DOHH2 (cell line): Measurements from ENCODE around the gene LRRC51.

Experiments
- H3F3A ChIP-seq: fragments of 200-600 bp; sonication (generic), shearing (Covaris generic); 2 replicates; pipeline ENCODE4 v1.6.0; 2016; ENCODE audit warnings: antibody characterized with exemption, mild to moderate bottlenecking; ENCODE audit not compliant: control insufficient read depth, insufficient read depth
- H3K27ac ChIP-seq: fragments of 200-600 bp; sonication (generic); 2 replicates; pipeline ENCODE4 v1.5.1; 2014; ENCODE audit warnings: low read depth, mild to moderate bottlenecking, low read length, moderate library complexity
- H3K27me3 ChIP-seq: fragments of 200-600 bp; sonication (generic); 2 replicates; pipeline ENCODE4 v1.6.1; 2014; ENCODE audit warnings: mild to moderate bottlenecking, low read length, mixed read lengths; ENCODE audit not compliant: control insufficient read depth
- H3K36me3 ChIP-seq: fragments of 200-600 bp; sonication (generic); 2 replicates; pipeline ENCODE4 v1.6.1; 2014; ENCODE audit warnings: mild to moderate bottlenecking, low read length, moderate library complexity, mixed read lengths; ENCODE audit not compliant: control insufficient read depth
- H3K4me1 ChIP-seq: fragments of 200-600 bp; sonication (generic); 2 replicates; pipeline ENCODE4 v1.6.1; 2014; ENCODE audit warnings: mild to moderate bottlenecking, low read length, mixed read lengths; ENCODE audit not compliant: control insufficient read depth
- H3K4me2 ChIP-seq: fragments of 200-600 bp; sonication (generic); 2 replicates; pipeline ENCODE4 v1.6.0; 2014; ENCODE audit warnings: mild to moderate bottlenecking, low read length, moderate library complexity
- H3K4me3 ChIP-seq: fragments of 200-600 bp; sonication (generic); 2 replicates; pipeline ENCODE4 v1.5.1; 2014; ENCODE audit warnings: mild to moderate bottlenecking, low read length, mixed read lengths
- H3K79me2 ChIP-seq: fragments of 200-600 bp; sonication (generic); 2 replicates; pipeline ENCODE4 v1.6.1; 2014; ENCODE audit warnings: mild to moderate bottlenecking, low read length, mixed read lengths; ENCODE audit not compliant: control insufficient read depth
- H3K9me2 ChIP-seq: fragments of 200-600 bp; sonication (generic); replicated peaks from 2 replicates; pipeline ENCODE4 v1.6.1; 2014; ENCODE audit warnings: mild to moderate bottlenecking, low read length, mixed read lengths; ENCODE audit not compliant: control insufficient read depth
- H3K9me3 ChIP-seq: fragments of 200-600 bp; sonication (generic); 2 replicates; pipeline ENCODE4 v1.6.1; 2014; ENCODE audit warnings: antibody characterized with exemption, low read length, mixed read lengths; ENCODE audit not compliant: control insufficient read depth, insufficient read depth
- H4K20me1 ChIP-seq: fragments of 200-600 bp; sonication (generic); 2 replicates; pipeline ENCODE4 v1.6.0; 2014; ENCODE audit warnings: low read depth, mild to moderate bottlenecking, antibody characterized with exemption, low read length, moderate library complexity; ENCODE audit not compliant: control insufficient read depth, insufficient read depth
- EZH2phosphoT487 ChIP-seq: fragments of 200-600 bp; sonication (generic); IDR thresholded peaks from 2 replicates; pipeline ENCODE4 v1.6.1; 2017; ENCODE audit warnings: borderline replicate concordance, mild to moderate bottlenecking, antibody characterized with exemption, low read length, moderate library complexity, mixed read lengths
- TF ChIP-seq, protein P1 (sequence below): fragments of 200-600 bp; sonication (generic); IDR thresholded peaks from one replicate; pipeline ENCODE4 v1.5.1; 2014; ENCODE audit warnings: antibody characterized with exemption, mild to moderate bottlenecking, low read depth, low read length; ENCODE audit not compliant: poor library complexity, severe bottlenecking

The LRRC51 gene, protein sequence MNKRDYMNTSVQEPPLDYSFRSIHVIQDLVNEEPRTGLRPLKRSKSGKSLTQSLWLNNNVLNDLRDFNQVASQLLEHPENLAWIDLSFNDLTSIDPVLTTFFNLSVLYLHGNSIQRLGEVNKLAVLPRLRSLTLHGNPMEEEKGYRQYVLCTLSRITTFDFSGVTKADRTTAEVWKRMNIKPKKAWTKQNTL

DNA sequence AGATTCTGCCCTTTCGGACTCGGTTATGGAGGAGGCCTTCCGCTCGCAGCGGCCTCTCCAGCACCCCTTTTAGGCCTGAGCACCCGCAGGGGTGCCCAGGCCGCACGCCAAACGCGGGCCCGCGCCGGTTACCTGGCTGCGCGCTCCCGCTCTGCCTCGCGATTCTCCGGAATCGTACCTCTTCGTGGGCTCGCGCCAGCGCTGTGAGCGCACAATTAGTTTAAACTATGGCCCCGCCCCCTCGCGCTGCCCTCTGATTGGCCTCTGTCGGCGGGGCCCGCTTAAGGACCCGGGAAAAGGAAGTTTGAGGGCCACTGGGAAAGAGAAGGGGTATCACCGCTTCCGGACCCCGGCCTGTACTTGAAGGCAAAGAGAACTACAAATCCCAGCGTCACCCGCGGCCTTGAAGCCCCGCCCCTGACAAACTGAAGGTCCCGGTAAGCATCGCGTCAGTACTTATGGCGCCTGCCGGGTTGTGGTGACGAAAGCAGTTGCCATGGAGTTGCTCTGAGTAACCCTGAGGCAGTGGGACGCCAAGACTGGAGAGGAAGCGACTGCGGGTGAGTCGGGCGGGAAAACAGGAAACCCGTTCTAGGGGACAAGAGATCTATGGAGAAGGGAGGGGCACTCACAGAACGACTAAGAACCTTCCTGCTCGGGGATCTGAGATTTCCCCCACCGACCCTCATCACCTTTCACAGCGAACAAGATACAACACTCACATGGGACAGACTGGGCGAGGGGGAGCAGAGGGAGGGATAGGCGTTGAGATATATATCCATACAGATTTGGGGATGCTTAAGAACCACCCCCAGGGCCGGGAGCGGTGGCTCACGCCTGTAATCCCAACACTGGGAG lies at the start of gene LRRC51, which contains the start of gene NUMA1:
Gene LRRC51, plus strand, starts transcription at position 525 of the 858 bp plus-strand sequence. CDS start 8,234 bp downstream, outside the sequence.
Gene NUMA1, minus strand, starts transcription at position 217 of the 858 bp plus-strand sequence. CDS start 44,599 bp downstream, outside the sequence.
- peak within 1 kb of the TSS; percentile 92 for H3K4me3 ChIP-seq
- H3K27me3 ChIP-seq: no peaks in the 10 kb centered on the region
- H3K79me2 ChIP-seq: peaks cover 46% of the 10 kb centered on the region

DNA sequence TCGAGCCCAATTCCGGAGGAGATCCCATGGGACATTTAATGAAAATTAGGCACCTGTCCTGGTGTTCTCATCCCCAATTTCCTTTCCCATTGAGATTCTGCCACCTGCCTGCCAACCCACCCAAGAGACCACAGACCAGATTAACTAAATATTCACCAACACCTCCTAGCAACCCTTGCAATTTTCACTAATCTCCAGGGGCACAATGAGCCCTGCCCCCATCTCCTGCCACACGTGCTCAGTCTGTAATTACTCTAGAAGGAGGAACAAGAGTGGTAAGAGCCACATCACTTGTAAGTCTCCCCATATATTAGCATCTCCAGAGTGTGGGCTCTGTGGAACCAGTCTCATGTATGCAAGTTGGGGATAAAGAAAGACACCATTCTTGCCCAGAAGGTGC lies 44.0 kb upstream of the LRRC51 start:
- Histone ChIP-seq H3K9me2 (no peaks in the 10 kb centered on the region), H3K27me3 (no peaks in the 10 kb centered on the region), H4K20me1 (0 out of 2 replicates have a peak, but pooled peaks cover 5% of the 10 kb centered on the region), H3K36me3 (peaks cover 49% of the 10 kb centered on the region), H3K4me3 (peak overlapping the region; percentile 79), H3K4me1 (peaks cover 78% of the 10 kb centered on the region), H3K27ac (no peak overlapping the region), H3F3A (peaks cover 14% of the 10 kb centered on the region), H3K9me3 (no peaks in the 10 kb centered on the region), H3K4me2 (peak overlapping the region; percentile 99), H3K79me2 (peaks cover 82% of the 10 kb centered on the region)
- TF ChIP-seq, protein P1, sequence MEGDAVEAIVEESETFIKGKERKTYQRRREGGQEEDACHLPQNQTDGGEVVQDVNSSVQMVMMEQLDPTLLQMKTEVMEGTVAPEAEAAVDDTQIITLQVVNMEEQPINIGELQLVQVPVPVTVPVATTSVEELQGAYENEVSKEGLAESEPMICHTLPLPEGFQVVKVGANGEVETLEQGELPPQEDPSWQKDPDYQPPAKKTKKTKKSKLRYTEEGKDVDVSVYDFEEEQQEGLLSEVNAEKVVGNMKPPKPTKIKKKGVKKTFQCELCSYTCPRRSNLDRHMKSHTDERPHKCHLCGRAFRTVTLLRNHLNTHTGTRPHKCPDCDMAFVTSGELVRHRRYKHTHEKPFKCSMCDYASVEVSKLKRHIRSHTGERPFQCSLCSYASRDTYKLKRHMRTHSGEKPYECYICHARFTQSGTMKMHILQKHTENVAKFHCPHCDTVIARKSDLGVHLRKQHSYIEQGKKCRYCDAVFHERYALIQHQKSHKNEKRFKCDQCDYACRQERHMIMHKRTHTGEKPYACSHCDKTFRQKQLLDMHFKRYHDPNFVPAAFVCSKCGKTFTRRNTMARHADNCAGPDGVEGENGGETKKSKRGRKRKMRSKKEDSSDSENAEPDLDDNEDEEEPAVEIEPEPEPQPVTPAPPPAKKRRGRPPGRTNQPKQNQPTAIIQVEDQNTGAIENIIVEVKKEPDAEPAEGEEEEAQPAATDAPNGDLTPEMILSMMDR: no peak
- TF ChIP-seq EZH2phosphoT487: no peak

More for the DNA sequence above, at the start of gene LRRC51, which contains the start of gene NUMA1:
- no peaks in the 10 kb centered on the region for H3K9me3 ChIP-seq
- peak within 1 kb of the TSS; percentile 53 for H3K27ac ChIP-seq
- peak within 1 kb of the TSS; percentile 81 for H3K4me2 ChIP-seq
- no peaks in the 10 kb centered on the region for H3K9me2 ChIP-seq
- no peak for TF ChIP-seq EZH2phosphoT487
- TF ChIP-seq, protein P1: no peak
- H3F3A ChIP-seq: peaks cover 4% of the 10 kb centered on the region; the same call in 1 of the 2 replicates
- H4K20me1 ChIP-seq: 0 out of 2 replicates have a peak, but pooled peaks cover 5% of the 10 kb centered on the region
- H3K36me3 ChIP-seq: peaks cover 16% of the 10 kb centered on the region
- peaks cover 42% of the 10 kb centered on the region for H3K4me1 ChIP-seq

DNA sequence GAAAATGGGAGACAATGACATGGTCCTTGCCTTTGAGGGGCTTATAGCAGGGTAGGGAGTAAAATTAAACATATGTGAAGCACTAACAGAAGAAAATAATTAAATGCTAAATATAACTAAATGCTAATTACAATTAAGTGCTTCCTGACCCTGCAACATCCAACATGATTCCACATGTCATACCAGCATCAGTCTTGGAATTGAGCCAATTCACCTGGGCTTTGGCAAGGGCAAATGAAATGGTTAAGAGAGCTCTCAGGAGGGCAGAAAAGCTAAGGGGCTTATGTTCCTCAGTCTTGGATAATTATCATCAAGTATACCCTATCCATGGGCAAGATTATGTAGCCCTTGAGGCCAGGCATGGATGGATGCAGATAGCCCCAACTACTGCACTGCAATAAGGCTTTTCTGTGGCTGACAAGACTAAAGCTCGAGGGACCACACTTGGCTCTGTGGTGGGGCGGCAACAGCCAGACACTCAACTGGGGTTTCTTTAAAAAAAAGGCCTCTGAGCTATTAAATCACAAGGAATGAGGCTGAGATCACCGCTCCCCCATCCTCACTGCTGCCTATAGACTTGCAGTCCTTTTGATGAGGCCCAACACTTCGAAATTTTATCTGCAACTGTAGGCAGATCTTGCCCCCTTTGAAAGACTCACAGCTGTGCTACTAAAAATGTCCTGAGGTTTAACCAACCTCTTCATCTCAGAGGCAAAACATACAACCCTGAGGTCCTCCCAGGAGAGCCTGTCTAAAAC lies 42.9 kb upstream of the LRRC51 start:
- no peaks in the 10 kb centered on the region for H3K9me3 ChIP-seq
- peaks cover 54% of the 10 kb centered on the region for H3K36me3 ChIP-seq
- peaks cover 20% of the 10 kb centered on the region for H3F3A ChIP-seq
- H3K4me1 ChIP-seq: peaks cover 86% of the 10 kb centered on the region
- H3K4me2 ChIP-seq: peak overlapping the region; percentile 99
- no peak for TF ChIP-seq EZH2phosphoT487
- TF ChIP-seq, protein P1: no peak
- H3K4me3 ChIP-seq: peak overlapping the region; percentile 79
- H4K20me1 ChIP-seq: 0 out of 2 replicates have a peak, but pooled peaks cover 5% of the 10 kb centered on the region
- H3K79me2 ChIP-seq: peaks cover 89% of the 10 kb centered on the region
- H3K27me3 ChIP-seq: no peaks in the 10 kb centered on the region
- peak overlapping the region; percentile 93 for H3K27ac ChIP-seq
- no peaks in the 10 kb centered on the region for H3K9me2 ChIP-seq
